Activated T-cell treated with anti-CD3 and anti-CD28 coated beads, Interleukin-2, amount 50 U/mL, for 24 hours (primary cell): ENCODE results near the gene LBR.
"Not testable (repeated sequence)": the region's sequence is repeated elsewhere in the genome, so short reads cannot be mapped to it uniquely, and the experiment has no call there.

ENCODE experiments used
- DNase-seq: peaks from one replicate; pipeline ENCODE4 v3.0.0-alpha.2; 2020
- H3K27ac Mint-ChIP-seq: 2 replicates; pipeline ENCODE4 v1.8.0; 2020; ENCODE audit warnings: mild to moderate bottlenecking, mixed read lengths
- H3K27me3 Mint-ChIP-seq: 2 replicates; pipeline ENCODE4 v1.8.0; 2020; ENCODE audit warnings: mixed read lengths
- H3K36me3 Mint-ChIP-seq: 2 replicates; pipeline ENCODE4 v1.8.0; 2020; ENCODE audit warnings: low read depth, mixed read lengths
- H3K4me1 Mint-ChIP-seq: 2 replicates; pipeline ENCODE4 v1.8.0; 2020; ENCODE audit warnings: low read depth, mixed read lengths
- H3K4me3 Mint-ChIP-seq: 2 replicates; pipeline ENCODE4 v1.8.0; 2020; ENCODE audit warnings: mild to moderate bottlenecking, moderate library complexity, mixed read lengths
- H3K9me3 Mint-ChIP-seq: 2 replicates; pipeline ENCODE4 v1.8.0; 2020; ENCODE audit warnings: mixed read lengths

The LBR gene

DNA sequence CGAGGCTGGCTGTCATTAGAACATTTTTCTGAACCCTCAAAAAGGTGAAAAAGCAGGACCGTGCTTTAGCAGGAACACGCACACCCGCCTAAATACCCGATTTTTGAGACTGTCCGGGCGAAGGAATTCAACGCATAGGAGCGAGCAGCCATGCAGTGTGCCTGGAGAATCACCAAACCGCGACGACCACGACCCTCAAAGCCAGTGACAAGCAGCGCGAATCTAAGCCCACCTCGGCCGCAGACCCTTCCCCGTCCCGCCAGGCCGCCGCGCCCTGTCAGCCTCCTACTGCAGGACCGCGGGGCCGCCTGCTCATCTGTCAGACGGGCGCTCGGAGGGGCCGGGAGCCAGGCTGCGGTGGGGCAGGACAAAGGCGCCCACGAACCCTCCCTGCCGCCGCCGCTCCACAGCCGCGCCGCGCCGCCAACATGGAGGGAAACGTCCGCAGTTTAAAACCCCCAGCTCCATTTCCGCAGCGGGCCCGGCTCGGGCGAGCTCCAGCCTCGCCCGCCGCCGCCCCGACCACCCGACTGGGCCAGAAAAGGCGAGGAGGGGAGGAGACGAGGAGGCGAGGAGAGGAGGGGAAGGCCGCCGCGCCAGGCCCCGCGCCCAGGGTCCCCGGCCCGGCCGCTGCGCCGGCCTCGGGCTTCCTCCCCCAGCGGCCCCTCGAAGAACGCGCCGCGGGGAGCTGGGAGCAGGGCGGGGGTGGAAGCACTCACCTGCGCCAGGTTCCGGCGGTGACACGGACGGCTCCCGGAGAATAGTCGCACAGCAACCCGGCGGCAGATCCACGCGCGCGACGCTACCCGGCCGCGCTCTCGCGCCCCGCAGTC lies at the start of gene LBR:
Gene LBR, minus strand, starts transcription at position 804 of the 833 bp plus-strand sequence. CDS start 3,963 bp downstream, outside the sequence.
- no peak for DNase-seq
- no peaks in the 10 kb centered on the region for H3K27me3 Mint-ChIP-seq

DNA sequence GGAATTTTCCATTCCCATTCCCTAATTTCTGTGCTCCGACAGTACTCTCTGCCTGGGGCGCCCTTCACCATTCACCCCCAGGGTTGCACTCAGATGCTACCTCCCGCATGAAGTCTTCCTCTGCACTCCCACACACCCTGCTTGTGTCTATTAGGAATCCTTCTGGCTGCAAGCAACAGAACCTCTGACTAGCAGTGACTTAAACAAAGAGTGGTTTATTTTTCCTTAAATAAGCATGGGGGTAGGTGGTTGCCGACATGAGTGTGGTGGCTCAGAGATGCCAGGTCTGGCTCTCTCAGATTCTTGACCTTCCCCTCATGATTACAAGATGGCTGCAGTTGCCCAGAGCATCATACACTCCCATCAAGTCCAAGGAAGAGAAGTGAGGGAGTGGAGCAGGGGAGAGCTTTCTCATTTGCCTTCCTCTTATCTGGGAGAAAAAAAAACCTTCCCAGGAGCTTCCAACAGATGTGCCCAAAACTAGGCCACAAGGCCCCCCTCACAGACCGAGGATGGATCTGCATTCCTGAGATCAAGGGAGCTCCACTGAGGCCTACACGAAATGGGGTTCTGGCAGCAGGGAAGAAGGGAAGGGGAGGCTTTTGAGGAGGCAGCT lies 49.6 kb upstream of the LBR start:
- no peaks in the 10 kb centered on the region for H3K36me3 Mint-ChIP-seq
- H3K27me3 Mint-ChIP-seq = no peaks in the 10 kb centered on the region
- DNase-seq = no peak
- H3K9me3 Mint-ChIP-seq = no peaks in the 10 kb centered on the region
- H3K4me1 Mint-ChIP-seq = peaks cover 43% of the 10 kb centered on the region
- no peak overlapping the region for H3K4me3 Mint-ChIP-seq
- H3K27ac Mint-ChIP-seq = no peak overlapping the region

More for the DNA sequence above, at the start of gene LBR:
- H3K4me1 Mint-ChIP-seq = peaks cover 55% of the 10 kb centered on the region
- peak within 1 kb of the TSS; percentile 95 for H3K27ac Mint-ChIP-seq
- H3K36me3 Mint-ChIP-seq = peaks cover 33% of the 10 kb centered on the region
- H3K9me3 Mint-ChIP-seq = no peaks in the 10 kb centered on the region
- H3K4me3 Mint-ChIP-seq = peak within 1 kb of the TSS; percentile 90

DNA sequence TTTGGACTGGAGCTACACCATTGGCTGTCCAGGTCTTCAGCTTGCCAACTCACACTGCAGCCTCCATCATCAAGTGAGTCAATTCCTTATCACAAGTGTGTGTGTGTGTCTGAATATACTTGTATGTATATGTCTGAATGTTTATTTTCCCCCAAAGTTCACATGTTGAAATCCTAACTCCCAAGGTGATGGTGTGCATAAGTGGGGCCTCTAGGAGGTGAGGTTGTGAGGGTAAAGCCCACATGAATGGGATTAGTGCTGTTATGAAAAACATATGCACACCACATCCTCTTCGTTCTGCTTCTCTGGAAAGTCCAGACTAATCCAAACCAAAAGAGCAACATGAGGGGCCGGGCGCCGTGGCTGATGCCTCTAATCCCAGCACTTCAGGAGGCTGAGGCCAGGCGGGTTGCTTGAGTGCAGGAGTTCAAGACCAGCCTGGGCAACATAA lies 48.7 kb upstream of the LBR start:
- H3K4me1 Mint-ChIP-seq = peaks cover 43% of the 10 kb centered on the region
- no peaks in the 10 kb centered on the region for H3K9me3 Mint-ChIP-seq
- H3K4me3 Mint-ChIP-seq = no peak overlapping the region
- no peak for DNase-seq
- no peaks in the 10 kb centered on the region for H3K36me3 Mint-ChIP-seq
- H3K27ac Mint-ChIP-seq = peak overlapping the region; percentile 38
- H3K27me3 Mint-ChIP-seq = no peaks in the 10 kb centered on the region

DNA sequence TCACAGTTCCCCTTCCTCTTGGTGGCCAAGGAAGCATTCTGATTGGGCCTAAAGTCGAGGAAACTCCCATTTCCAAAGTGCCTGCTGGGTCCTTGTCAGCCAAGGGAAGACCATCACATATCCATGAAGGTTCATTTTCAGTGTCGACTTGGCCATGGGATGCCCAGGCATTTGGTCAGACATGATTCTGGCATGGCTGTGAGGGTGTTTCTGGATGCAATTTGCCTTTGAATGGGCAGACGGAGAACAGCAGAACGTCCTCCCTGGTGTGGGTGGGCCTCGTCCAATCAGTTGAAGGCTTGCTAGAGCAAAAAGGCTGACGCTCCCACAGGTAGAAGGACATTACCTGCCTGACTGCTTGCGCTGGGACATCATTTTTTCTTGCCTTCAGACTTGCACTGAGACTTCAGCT lies 48.3 kb upstream of the LBR start:
- no peaks in the 10 kb centered on the region for H3K36me3 Mint-ChIP-seq
- no peaks in the 10 kb centered on the region for H3K9me3 Mint-ChIP-seq
- H3K4me1 Mint-ChIP-seq = peaks cover 43% of the 10 kb centered on the region
- DNase-seq = no peak
- H3K4me3 Mint-ChIP-seq = no peak overlapping the region
- H3K27ac Mint-ChIP-seq = peak overlapping the region; percentile 38
- no peaks in the 10 kb centered on the region for H3K27me3 Mint-ChIP-seq

DNA sequence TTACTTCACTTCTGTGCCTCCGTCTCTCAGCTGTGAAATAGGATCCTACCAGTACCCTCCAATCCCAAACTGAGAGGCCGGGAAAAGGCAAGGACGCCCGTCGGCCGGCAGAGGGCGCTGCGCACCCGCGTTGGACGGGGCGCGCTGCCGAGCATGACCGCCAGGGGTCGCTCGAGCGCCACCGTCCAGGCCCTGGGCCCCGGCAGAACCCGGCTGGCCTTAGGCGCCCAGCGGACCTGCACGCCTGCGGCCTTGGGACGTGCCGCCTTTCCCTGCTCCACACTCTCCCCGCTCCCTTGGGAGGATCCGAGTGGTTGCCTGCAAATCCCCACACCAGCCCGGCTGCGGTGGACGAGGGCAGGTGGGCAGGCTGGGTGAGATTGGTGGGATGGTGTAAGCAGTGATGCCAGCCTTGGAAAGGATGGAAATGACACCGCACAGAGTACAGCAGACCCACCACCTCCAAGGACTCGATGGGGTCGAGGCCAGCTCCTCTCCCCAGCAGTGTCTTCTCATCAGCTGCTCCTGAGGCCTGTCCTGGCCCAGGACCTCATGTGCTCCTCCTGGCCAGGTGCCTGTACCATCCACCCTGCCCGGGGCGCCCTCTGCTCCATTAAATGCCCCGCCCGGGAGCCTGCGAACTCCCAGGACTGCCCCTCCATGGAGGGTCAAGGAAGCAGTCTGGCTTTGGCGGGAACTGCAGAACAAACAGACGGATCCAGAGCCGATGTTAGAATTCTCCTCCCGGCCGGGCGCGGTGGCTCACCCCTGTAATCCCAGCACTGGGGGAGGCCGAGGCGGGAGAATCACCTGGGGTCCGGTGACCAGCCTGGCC lies 47.4 kb upstream of the LBR start:
- no peak overlapping the region for H3K4me3 Mint-ChIP-seq
- peak; percentile 89 for DNase-seq
- H3K9me3 Mint-ChIP-seq = no peaks in the 10 kb centered on the region
- H3K4me1 Mint-ChIP-seq = peaks cover 43% of the 10 kb centered on the region
- no peaks in the 10 kb centered on the region for H3K27me3 Mint-ChIP-seq
- no peak overlapping the region for H3K27ac Mint-ChIP-seq
- no peaks in the 10 kb centered on the region for H3K36me3 Mint-ChIP-seq

DNA sequence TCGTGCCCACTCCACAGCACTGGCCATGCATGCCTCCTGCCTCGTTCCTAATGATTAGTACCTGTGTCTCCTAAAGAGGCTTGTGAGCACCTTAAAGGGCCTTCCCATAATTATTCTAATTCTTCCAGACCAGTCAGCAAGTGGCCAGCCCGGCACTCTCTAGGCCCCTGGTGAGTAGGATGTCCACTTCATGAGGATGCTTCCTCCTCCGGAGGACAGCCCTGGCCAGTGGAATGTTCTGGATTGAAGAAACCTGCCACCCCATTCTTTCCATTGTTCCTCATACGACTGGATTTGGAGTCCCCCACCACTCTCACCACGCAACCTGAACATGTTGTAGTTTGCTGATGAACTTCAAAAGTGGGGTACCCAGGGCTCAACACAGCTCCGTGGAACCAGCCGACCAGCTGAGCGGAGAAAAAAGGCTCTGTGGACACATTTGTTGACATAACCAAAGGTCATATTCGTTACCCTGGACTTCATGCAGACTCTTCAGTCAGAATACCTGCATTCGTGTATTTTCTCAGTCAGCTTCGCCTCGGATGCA lies 46.7 kb upstream of the LBR start:
- peaks cover 43% of the 10 kb centered on the region for H3K4me1 Mint-ChIP-seq
- no peaks in the 10 kb centered on the region for H3K27me3 Mint-ChIP-seq
- H3K4me3 Mint-ChIP-seq = no peak overlapping the region
- no peaks in the 10 kb centered on the region for H3K36me3 Mint-ChIP-seq
- no peaks in the 10 kb centered on the region for H3K9me3 Mint-ChIP-seq
- peak; percentile 31 for DNase-seq
- no peak overlapping the region for H3K27ac Mint-ChIP-seq

DNA sequence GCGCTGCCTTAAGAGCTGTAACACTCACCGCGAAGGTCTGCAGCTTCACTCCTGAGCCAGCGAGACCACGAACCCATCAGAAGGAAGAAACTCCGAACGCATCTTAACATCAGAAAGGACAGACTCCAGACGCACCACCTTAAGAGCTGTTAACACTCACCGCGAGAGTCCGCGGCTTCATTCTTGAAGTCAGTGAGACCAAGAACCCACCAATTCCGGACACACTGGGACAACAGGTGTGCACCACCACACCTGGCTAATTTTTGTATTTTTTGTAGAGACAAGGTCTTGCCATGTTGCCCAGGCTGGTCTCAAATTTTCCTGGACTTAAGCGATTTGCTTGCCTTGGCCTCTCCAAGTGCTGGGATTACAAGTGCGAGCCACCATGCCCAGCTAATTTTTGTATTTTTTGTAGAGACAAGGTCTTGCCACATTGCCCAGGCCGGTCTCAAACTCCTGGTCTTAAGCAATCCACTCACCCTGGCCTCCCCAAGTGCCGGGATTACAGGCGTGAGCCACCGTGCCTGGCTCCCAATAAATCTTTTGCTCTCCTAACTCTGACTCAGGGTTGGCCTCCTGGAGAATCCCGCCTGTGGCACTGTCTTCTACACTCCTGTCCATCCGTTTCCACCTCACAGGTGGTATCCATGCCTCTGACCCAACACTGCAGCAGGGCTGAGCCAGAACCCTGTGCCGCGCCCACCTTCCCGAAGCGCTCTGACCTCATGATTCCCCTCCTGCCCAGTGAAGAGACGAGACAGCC lies 46.0 kb upstream of the LBR start:
- H3K27ac Mint-ChIP-seq = peak overlapping the region; percentile 30
- peak; percentile 31 for DNase-seq
- H3K9me3 Mint-ChIP-seq, H3K27me3 Mint-ChIP-seq, H3K36me3 Mint-ChIP-seq, H3K4me3 Mint-ChIP-seq: not testable (repeated sequence)
- H3K4me1 Mint-ChIP-seq = peaks cover 47% of the 10 kb centered on the region

DNA sequence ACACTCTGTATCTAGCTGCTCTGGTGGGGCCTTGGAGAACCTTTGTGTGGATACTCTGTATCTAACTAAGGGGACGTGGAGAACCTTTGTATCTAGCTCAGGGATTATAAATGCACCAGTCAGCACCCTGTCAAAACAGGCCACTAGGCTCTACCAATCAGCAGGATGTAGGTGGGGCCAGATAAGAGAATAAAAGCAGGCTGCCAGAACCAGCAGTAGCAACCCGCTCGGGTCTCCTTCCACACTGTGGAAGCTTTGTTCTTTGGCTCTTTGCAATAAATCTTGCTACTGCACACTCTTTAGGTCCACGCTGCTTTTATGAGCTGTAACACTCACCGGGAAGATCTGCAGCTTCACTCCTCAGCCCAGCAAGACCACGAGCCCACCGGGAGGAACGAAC lies 45.4 kb upstream of the LBR start:
- DNase-seq = peak; percentile 31
- peaks cover 52% of the 10 kb centered on the region for H3K4me1 Mint-ChIP-seq
- H3K36me3 Mint-ChIP-seq, H3K4me3 Mint-ChIP-seq, H3K27me3 Mint-ChIP-seq, H3K9me3 Mint-ChIP-seq: not testable (repeated sequence)
- H3K27ac Mint-ChIP-seq = peak overlapping the region; percentile 30

DNA sequence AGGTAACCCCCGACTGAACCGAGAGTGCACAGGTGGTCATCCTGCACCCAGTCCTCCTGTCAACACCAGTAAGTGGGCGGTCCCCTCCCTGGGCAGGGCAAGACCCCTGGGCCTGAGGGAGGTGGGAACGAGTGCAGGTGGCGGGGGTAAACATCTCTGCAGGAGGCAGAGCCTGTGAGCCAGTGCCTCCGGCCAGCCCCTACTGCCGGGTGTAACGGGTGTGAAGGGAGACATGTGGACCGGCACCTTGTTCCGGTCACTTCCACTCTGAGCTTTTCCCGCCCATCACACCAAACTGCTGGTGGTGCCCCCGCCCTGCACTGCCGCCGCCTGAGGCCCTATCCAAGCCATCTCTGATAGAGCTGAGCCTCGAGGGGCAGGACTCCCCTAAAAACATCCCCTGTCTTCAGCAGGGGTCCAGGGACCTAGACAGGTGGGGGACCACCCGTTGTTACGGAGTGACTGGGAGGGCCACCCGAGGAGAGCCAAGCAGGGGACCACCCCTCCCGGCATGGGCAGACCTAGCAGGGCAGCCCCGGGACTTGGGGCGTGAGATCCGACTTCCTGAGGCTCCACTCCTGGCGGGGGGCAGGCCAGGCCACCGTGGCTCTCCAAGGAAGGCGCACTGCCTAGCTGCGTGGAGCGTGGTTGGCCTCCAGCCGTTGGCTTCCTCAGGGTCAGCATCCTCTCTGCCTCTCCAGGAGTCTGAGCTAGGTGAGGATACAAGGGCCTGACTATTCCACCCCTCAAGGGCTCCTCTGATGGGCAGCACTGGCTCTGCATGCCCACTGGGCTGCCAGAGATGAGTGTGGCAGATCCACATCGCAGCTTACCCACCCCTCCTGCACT lies 43.8 kb upstream of the LBR start:
- H3K27ac Mint-ChIP-seq = no peak overlapping the region
- H3K4me3 Mint-ChIP-seq = no peak overlapping the region
- H3K36me3 Mint-ChIP-seq = peaks cover 3% of the 10 kb centered on the region
- H3K9me3 Mint-ChIP-seq = no peaks in the 10 kb centered on the region
- H3K4me1 Mint-ChIP-seq = peaks cover 46% of the 10 kb centered on the region
- no peaks in the 10 kb centered on the region for H3K27me3 Mint-ChIP-seq
- no peak for DNase-seq

DNA sequence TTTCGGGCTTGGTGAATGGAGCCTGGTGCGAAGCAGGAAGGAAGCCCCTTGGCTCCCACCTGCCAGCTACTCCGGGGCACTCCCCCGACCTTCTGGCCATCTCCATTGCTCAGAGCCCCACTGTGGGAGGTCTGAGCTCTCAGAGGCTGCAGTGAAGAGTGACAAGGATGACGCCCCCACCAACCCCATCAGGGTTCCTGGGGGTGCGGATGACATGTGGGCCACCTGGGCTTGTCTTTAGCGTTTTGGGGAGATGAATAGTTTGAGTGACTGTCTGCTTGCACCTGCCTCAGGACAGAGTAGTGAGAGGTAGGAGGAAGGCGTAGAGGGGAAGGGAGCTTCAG lies 43.2 kb upstream of the LBR start:
- no peaks in the 10 kb centered on the region for H3K9me3 Mint-ChIP-seq
- H3K27ac Mint-ChIP-seq = no peak overlapping the region

DNA sequence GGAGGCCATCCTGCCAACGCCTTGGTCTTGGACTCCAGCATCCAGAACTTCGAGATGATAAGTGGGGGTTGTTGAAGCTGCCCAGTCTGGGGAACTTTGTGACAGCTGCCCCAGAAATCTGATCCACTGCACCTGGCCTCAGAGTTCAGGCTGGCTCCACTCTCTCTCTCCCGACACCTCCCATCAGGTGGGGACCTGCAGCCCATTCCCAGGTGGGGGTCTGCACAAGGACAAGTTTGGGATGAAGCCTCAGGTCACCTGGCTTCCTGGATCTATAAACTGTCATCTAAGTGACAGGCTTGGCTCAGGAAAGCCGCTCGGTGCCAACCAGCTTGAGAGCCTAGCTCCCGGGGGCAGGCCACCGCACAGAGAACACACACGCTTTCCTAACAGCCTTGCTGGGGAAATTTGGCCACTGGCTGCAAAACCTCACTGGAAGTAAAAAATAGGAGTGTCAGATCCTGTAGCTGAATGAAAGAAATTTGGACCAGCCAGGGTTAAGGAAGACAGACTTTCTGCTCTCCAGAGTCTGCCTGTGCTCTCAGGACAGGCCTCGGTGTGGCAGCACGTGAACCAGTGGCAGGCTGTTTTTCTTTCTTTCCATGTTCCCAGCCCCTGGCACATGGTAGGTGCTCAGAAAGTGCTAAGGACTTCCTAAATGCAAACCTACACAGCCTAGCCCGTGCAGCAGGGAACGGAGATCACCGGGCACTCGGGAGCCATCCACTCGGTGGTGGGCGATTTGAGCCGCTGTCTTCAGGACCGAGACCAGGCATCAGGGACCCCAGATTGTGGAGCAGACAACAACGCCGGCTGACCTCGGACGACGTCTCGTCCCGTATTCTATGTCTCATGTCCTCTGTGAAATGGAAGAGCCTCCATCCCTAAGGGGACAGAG lies 42.6 kb upstream of the LBR start:
- H3K9me3 Mint-ChIP-seq = no peaks in the 10 kb centered on the region
- H3K27ac Mint-ChIP-seq = no peak overlapping the region
- H3K4me1 Mint-ChIP-seq = peaks cover 46% of the 10 kb centered on the region
- H3K4me3 Mint-ChIP-seq = no peak overlapping the region
- H3K27me3 Mint-ChIP-seq = no peaks in the 10 kb centered on the region
- no peak for DNase-seq
- peaks cover 3% of the 10 kb centered on the region for H3K36me3 Mint-ChIP-seq

More for the DNA sequence above, 43.2 kb upstream of the LBR start:
- H3K27me3 Mint-ChIP-seq = no peaks in the 10 kb centered on the region
- no peak overlapping the region for H3K4me3 Mint-ChIP-seq
- H3K4me1 Mint-ChIP-seq = peaks cover 45% of the 10 kb centered on the region
- H3K36me3 Mint-ChIP-seq = peaks cover 3% of the 10 kb centered on the region
- DNase-seq = no peak

DNA sequence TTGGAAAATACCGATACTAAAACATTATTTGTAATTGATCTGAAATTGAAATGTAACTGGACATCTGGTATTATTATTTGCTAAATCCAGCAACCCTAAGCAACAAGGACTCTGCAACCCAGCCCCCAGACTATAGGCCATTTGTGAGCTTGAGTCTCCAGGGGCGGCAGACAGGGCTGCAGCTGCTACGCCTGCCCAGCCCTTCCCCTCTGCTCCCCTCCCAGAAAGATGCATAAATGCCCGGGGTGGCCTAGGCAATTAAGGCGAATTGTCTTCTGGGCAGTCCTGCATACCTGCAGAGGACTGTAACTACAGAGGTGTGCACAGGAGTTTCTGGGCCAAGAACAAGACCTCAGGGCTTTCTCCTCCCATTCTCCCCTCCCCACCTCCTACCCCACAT lies 41.2 kb upstream of the LBR start:
- DNase-seq = no peak
- peaks cover 3% of the 10 kb centered on the region for H3K36me3 Mint-ChIP-seq
- H3K4me1 Mint-ChIP-seq = peaks cover 37% of the 10 kb centered on the region
- H3K27ac Mint-ChIP-seq = peak overlapping the region; percentile 98
- H3K9me3 Mint-ChIP-seq = no peaks in the 10 kb centered on the region
- H3K4me3 Mint-ChIP-seq = peak overlapping the region; percentile 91
- no peaks in the 10 kb centered on the region for H3K27me3 Mint-ChIP-seq
